NCI-H460 (cell line): ENCODE data around the gene TFCP2. TPM values are rescaled to one million over a fixed set of nuclear protein-coding genes. Genes with fewer than 3 reads are reported as not detected.

Source experiments
- DNase-seq: peaks from one replicate; pipeline ENCODE4 v3.0.0-alpha.2; 2016; ENCODE audit warnings: low read depth; ENCODE audit errors: extremely low read depth
- small RNA-seq, 2 experiments: library from RNA; depleted of rRNA; stranded (forward); fragments of <200 nt; gene quantifications; one replicate each; pipeline ENCODE3, GENCODE V24; 2014
- total RNA-seq: library from RNA; depleted of rRNA; stranded (reverse); fragments of >200 nt; shearing (Covaris generic); gene quantifications from 2 replicates; pipeline ENCODE4 v1.2.3, GENCODE V29; 2014; rRNA removed

TFCP2 gene
- total RNA-seq, 1 experiment from 2014 or later = 13.7 TPM

DNA sequence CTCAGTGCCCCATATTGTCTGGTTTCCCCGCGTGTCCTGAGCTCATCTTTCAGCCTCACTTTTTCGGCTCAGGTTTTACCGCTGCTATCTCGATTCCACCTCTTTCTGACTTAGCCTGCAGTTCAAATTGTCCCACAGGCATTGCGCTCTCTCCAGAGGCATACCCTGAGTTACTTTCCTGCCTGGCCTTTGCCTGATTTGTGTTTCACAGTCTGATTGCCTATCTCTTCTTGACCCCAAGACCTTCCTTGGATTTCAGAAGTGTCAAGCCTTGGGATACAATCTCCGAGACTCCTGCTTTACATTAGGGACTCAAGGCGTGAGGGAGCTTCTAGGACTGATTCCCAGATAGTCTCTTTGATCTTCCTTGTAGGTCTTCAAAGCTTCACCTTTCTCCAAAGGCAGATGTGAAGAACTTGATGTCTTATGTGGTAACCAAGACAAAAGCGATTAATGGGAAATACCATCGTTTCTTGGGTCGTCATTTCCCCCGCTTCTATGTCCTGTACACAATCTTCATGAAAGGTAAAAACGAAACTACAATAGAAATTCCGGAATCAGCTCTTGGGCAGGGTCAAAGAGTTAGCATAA lies 124.2 kb downstream of the TFCP2 start:
- DNase-seq = no peak

DNA sequence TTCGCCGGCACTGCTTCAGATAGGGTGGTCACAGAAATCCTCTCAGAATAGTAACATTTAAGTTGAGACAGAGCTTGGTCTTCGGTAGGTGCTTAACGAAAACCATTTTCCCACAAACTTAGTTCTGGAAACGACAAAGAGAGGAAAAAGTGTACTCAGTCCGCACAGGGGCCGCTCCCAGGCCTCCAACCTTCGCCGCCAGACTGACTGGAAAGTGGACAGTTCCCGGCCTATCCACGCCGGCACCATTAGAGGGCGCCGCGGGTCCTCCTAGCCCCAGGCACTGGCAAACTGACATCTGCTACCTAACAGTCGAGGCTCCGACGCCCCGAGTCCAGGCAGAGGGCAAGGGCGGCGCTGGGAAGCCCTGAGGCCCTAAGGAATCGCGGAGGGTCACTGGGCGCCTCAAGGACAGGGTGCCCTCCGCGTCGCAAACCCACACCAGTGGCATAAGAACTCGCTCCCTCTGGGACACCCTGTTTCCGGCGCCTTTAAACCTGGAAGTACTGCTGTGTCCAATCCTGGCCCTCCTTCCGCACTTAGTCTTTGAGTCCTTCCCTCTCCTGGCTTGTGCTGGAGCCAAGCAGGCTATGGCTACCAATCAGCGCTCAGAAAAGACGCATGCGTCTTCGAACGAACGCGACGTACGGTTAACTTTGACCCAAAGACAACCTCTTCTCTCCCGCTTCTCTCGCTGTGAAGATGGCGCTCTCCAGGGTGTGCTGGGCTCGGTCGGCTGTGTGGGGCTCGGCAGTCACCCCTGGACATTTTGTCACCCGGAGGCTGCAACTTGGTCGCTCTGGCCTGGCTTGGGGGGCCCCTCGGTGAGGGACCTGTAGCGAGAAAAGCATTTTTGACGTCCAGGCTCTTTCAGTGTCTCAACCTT lies 125.0 kb downstream of the TFCP2 start, which contains the start of gene LETMD1:
LETMD1 (plus strand) TSS at position 673 of the 886 bp plus-strand sequence; CDS start at position 703, 30 bp downstream.
- peak; percentile 99 for DNase-seq

Small RNA genes within 50 kb of the gene (small RNA-seq; reads per million reads assigned to genes)
- gene RF00019 = 0 reads per million in 2 experiments
- 0 to 0.06 reads per million in 2 experiments for gene RNU6-199P

Other genes starting within 250 kb of the TFCP2 start
- gene HIGD1C, start 220.6 kb downstream of the TFCP2 start, total RNA-seq = not detected in 2 replicates
- 37.5 and 54.2 TPM in 2 replicates for gene SLC11A2, start 146.8 kb downstream of the TFCP2 start, total RNA-seq
- 63.0 and 72.1 TPM in 2 replicates for gene LETMD1, start 124.8 kb downstream of the TFCP2 start, total RNA-seq
- 17.4 and 20.6 TPM in 2 replicates for gene CSRNP2, start 89.5 kb downstream of the TFCP2 start, total RNA-seq
- gene POU6F1, start 44.9 kb upstream of the TFCP2 start, total RNA-seq = 2.3 and 4.7 TPM in 2 replicates
- gene DAZAP2, start 65.7 kb upstream of the TFCP2 start, total RNA-seq = 329 TPM in 2 replicates
- 12.3 TPM in 2 replicates for gene SMAGP, start 97.3 kb upstream of the TFCP2 start, total RNA-seq
- gene BIN2, start 151.0 kb upstream of the TFCP2 start, total RNA-seq = not detected in 2 replicates
- not detected in 2 replicates for gene CELA1, start 173.5 kb upstream of the TFCP2 start, total RNA-seq
- gene GALNT6, start 218.3 kb upstream of the TFCP2 start, total RNA-seq = not detected in 2 replicates